AG09309 (cell line): ENCODE results near the gene ATG5.
A peak's percentile ranks its signal among the peaks of the same experiment; 100 is the strongest.

ENCODE experiments used
- DNase-seq: peaks from one replicate; pipeline ENCODE4 v3.0.0-alpha.2; 2010; ENCODE audit warnings: low read depth
- H3K4me3 ChIP-seq: 2 replicates; pipeline ENCODE4 v1.5.1; 2011; ENCODE audit warnings: mild to moderate bottlenecking, low read depth, low read length, moderate library complexity; ENCODE audit not compliant: control insufficient read depth
- CTCF ChIP-seq: IDR thresholded peaks from 2 replicates; pipeline ENCODE4 v1.5.1; 2011; ENCODE audit warnings: mild to moderate bottlenecking, low read depth, low read length, inconsistent platforms; ENCODE audit not compliant: insufficient read depth, control insufficient read depth; ENCODE audit errors: missing control alignments

The ATG5 gene

GRCh38 chr6:106225581-106225980 lies 100.0 kb downstream of the ATG5 start:
- DNase-seq, result no peak
- no peak overlapping the region for H3K4me3 ChIP-seq
- no peak for TF ChIP-seq CTCF

GRCh38 chr6:106223300-106223930 lies 102.1 kb downstream of the ATG5 start:
- peak; percentile 62 for TF ChIP-seq CTCF
- peak; percentile 52 for DNase-seq
- no peak overlapping the region for H3K4me3 ChIP-seq

GRCh38 chr6:106220485-106220884 lies 105.1 kb downstream of the ATG5 start:
- no peak for DNase-seq
- no peak overlapping the region for H3K4me3 ChIP-seq
- TF ChIP-seq CTCF, result no peak

GRCh38 chr6:106216527-106216926 lies 109.0 kb downstream of the ATG5 start:
- no peak for DNase-seq
- TF ChIP-seq CTCF, result no peak
- H3K4me3 ChIP-seq, result no peak overlapping the region

- H3K4me3 ChIP-seq, result no peak overlapping the region
- TF ChIP-seq CTCF, result no peak
- DNase-seq, result no peak
These were observed 110.0 kb downstream of the ATG5 start for GRCh38 chr6:106215608-106216007.

- TF ChIP-seq CTCF, result no peak
- DNase-seq, result no peak
- no peak overlapping the region for H3K4me3 ChIP-seq
These were observed 111.0 kb downstream of the ATG5 start for GRCh38 chr6:106214531-106214930.
